Jurkat, Clone E6-1 (cell line): ENCODE data around the gene NCAM1.
A peak's percentile ranks its signal among the peaks of the same experiment; 100 is the strongest.
"Not testable (repeated sequence)": the region's sequence is repeated elsewhere in the genome, so short reads cannot be mapped to it uniquely, and the experiment has no call there.

ENCODE experiments used
- DNase-seq: peaks from one replicate; pipeline ENCODE4 v3.0.0-alpha.2; 2011; ENCODE audit warnings: low read depth, low spot score
- H3K4me3 ChIP-seq: 2 replicates; pipeline ENCODE4 v1.5.1; 2011; ENCODE audit warnings: mild to moderate bottlenecking, low read length, control low read depth, moderate library complexity

NCAM1 gene

DNA sequence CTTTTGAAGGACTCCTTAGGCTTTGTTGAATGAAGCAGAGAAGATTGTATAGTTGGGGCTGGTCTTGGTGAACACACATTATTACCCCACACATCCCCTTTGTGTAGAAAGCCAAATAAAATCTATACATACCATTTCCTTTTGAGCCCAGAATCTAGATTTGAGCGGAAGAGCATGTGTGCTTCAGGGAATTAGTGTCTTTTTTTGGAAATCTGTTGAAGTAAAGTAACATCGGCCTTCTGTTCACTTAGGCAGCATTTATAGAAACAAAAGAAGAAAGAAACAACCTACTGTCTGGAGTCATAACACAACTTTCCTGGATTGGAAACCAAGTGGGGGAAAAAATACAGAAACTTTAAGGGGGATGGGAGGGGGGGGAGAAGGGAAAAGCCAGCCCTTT lies 315.2 kb downstream of the NCAM1 start:
- DNase-seq: no peak
- no peak overlapping the region for H3K4me3 ChIP-seq

- no peak for DNase-seq
- no peak overlapping the region for H3K4me3 ChIP-seq
Observed at GRCh38 chr11:113277907-113278306, 316.7 kb downstream of the NCAM1 start.

- no peak for DNase-seq
- H3K4me3 ChIP-seq: no peak overlapping the region
Observed at GRCh38 chr11:113278481-113278880, 317.3 kb downstream of the NCAM1 start.

- no peak for DNase-seq
Observed at GRCh38 chr11:113278925-113279324, 317.7 kb downstream of the NCAM1 start.

GRCh38 chr11:113279591-113279990 lies 318.4 kb downstream of the NCAM1 start:
- DNase-seq: no peak

More at GRCh38 chr11:113278925-113279324, 317.7 kb downstream of the NCAM1 start:
- no peak overlapping the region for H3K4me3 ChIP-seq

GRCh38 chr11:113281052-113281725 lies 320.0 kb downstream of the NCAM1 start:
- H3K4me3 ChIP-seq: no peak overlapping the region
- no peak for DNase-seq

More at GRCh38 chr11:113279591-113279990, 318.4 kb downstream of the NCAM1 start:
- no peak overlapping the region for H3K4me3 ChIP-seq

- H3K4me3 ChIP-seq: no peak overlapping the region
- DNase-seq: no peak
Observed at GRCh38 chr11:113282898-113283437, 321.7 kb downstream of the NCAM1 start.

GRCh38 chr11:113283881-113284280 lies 322.7 kb downstream of the NCAM1 start:
- DNase-seq: no peak
- H3K4me3 ChIP-seq: no peak overlapping the region

GRCh38 chr11:113286009-113286408 lies 324.8 kb downstream of the NCAM1 start:
- DNase-seq: no peak
- H3K4me3 ChIP-seq: no peak overlapping the region

DNA sequence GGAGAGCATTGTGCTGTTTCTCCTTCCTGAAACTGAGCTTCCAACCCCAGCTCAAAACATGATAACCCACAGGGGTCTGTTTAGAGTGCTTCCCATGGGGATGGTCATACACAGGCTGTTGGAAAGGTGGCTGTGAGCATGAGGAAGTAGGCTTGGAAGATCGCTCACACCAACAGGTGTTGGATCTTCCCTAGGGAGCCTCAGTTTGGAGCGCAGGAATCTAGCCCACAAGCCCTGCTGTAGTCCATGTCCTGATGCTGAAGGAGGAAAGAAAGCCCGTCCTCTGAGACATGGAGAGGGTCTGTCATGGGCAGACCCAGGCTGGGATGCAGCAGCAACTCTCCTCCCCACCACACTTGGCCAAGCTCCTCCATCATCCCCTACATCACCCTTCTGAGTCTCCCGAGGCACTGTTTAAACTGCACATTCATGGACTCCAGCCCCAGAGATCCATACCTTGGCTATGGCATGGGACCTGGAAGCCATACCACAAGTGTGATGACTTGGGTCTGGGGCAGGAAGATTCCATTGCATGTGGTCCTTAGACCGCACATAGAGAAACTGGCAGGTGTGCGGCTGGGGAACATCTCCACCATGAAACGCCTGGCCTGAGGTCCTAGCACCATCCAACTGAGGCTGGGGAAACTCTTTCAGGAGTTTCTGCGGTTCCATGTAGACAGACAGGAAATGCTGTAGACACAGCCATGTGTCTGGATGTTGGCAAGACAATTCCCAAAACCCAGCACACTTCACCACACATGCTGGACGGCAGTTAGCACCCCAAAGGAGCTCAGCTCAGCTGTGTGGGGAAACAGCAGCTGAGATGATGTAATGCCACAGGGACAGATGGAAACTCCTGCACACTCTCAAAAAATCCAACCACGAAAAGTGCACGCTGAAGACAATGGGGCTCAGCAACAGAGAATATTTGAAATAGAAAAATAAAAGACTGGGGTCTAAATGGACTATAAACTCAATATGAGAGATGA lies 325.6 kb downstream of the NCAM1 start:
- H3K4me3 ChIP-seq: no peak overlapping the region
- no peak for DNase-seq

GRCh38 chr11:113287801-113288200 lies 326.6 kb downstream of the NCAM1 start:
- DNase-seq: no peak
- H3K4me3 ChIP-seq: no peak overlapping the region

DNA sequence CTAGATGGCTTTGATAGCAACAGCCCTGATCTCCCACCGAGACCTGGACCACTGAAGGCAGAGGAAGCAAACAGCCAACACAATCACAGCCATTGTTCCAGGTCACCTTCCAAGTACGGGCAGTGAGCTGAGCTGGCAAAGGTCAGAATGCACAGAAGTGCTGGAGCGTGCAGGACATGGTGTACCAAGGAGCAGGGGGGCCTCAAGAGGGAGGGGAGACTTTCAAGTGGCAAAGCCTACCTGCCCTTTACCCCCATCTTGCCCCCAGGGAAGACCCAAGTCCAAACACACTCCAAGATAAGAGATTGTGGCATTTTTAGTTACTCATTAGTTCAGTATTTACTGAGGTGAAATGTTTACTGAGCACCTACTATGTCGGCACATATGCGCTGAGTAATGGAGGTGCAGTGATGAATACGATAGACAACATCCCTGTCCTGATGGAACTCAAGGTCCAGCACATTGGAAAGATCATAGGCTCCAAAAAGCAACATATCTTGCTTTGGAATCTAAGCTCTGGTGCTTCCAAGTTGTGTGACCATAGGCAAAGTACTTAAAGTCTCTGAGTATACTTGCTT lies 327.2 kb downstream of the NCAM1 start:
- DNase-seq: no peak
- no peak overlapping the region for H3K4me3 ChIP-seq

DNA sequence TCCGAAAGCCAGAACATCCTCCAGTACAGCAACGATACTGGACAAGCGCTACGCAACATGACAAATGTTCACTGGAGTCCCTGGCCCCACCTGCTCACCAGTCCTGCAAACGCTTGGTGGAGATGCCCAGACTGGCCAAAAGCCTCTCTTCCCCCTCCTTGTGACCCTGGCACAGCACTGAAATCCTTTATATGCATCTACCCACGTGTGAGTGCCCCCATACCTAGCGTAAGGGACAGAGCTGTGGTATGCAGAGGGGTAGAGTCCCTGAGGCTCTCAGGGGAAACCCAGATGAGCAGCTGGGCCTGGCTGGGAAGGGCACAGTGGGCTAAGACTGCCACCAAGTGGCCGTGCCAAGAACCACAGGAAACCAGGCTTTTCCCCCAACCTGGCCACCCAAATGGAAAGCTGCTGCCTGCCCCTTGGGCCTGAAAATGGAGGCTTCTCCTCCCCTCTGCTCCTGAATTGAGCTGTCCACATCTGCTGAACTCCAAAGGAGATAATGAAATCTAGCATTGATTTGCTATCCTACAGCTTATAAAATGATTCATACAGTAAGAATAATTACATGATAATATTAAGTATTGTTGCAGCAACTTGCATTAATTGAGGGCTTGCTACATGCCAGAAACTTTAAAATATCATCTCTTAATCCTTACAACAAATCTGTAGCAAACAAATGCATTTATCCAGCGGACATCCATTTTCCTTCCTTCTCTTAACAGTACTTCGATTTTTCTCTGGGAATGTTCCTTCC lies 328.4 kb downstream of the NCAM1 start:
- peak; percentile 21 for DNase-seq
- H3K4me3 ChIP-seq: no peak overlapping the region

- H3K4me3 ChIP-seq: no peak overlapping the region
- DNase-seq: no peak
Observed at GRCh38 chr11:113293936-113294335, 332.7 kb downstream of the NCAM1 start.

GRCh38 chr11:113295993-113296392 lies 334.8 kb downstream of the NCAM1 start:
- no peak overlapping the region for H3K4me3 ChIP-seq
- DNase-seq: no peak

DNA sequence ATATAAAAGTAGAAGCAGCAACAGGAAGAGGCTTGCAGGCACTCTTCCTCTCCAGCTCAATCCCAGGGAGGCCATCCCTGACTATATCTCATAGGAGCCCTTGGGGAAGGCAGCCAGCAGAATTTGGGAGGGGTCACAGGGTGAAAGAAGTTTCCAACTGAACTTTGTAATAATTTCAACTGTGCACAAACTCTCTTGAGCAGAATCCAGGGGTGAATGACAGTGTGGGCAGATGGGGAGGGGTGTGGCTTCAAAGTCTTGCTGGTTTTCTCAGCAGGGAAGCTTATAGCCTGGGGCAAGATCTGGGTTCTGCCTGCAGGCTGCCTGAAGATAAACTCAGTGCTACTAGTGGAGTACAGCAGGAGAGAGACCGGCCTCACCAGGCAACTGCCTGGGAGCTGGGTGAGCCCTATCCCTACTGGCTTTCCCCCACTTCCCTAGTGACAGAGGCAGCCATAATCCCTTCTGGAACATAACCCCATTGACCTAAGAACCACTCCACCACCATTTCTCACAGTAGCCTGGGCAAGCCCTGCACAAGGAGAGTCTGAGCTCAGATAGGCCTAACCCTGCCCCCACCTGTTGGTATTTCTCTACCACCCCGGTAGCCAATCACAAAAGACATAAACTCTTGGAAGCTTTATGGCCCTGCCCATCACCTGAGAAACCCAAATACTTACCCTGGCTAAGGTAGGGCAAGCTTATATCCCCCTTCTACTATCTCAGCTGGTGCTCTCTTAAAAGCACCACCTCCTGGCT lies 335.4 kb downstream of the NCAM1 start:
- H3K4me3 ChIP-seq: no peak overlapping the region
- peak; percentile 9 for DNase-seq

GRCh38 chr11:113298496-113298895 lies 337.3 kb downstream of the NCAM1 start:
- not testable (repeated sequence) for H3K4me3 ChIP-seq, DNase-seq

- no peak overlapping the region for H3K4me3 ChIP-seq
- no peak for DNase-seq
Observed at GRCh38 chr11:113304916-113305315, 343.7 kb downstream of the NCAM1 start.
